Measurements from ENCODE around the gene COLQ.

Gene COLQ

GRCh38 chr3:15452961-15453360 is 68.5 kb downstream of the COLQ start:
- no CpG with 5 or more reads among the region's 5 CpGs for WGBS (ENCODE audit: extremely low coverage, insufficient coverage, insufficient read length)

GRCh38 chr3:15452156-15452555 is 69.3 kb downstream of the COLQ start:
- H3K79me2 ChIP-seq (ENCODE audit: control insufficient read depth, insufficient read depth, low read length, poor library complexity), result no peaks in the 10 kb centered on the region
- WGBS (ENCODE audit: extremely low coverage, insufficient coverage, insufficient read length), result no CpG with 5 or more reads among the region's 9 CpGs

More at GRCh38 chr3:15452961-15453360, 68.5 kb downstream of the COLQ start:
- H3K27ac ChIP-seq (ENCODE audit: low read depth, low read length), result no peak overlapping the region
- H4K91ac ChIP-seq (ENCODE audit: low read depth, low read length), result peak overlapping the region; percentile 48
- peak overlapping the region; percentile 44 for H2BK120ac ChIP-seq (ENCODE audit: insufficient read depth, low read length, poor library complexity)
- H3K23ac ChIP-seq (ENCODE audit: low read length), result no peak overlapping the region
- H3K79me2 ChIP-seq (ENCODE audit: control insufficient read depth, insufficient read depth, low read length, poor library complexity), result no peaks in the 10 kb centered on the region
- no peak overlapping the region for H3K18ac ChIP-seq (ENCODE audit: low read length)
- no peak overlapping the region for H3K14ac ChIP-seq (ENCODE audit: low read length)
- DNase-seq, result no peak
- no peak overlapping the region for H2AK5ac ChIP-seq (ENCODE audit: low read length)
- H3K4me1 ChIP-seq (ENCODE audit: control insufficient read depth in 1 of 2, insufficient read depth in 2 of 2, low read length in 2 of 2), result peaks cover 0 to 1% of the 10 kb centered on the region in 2 experiments
- no peak overlapping the region for H3K4me3 ChIP-seq (ENCODE audit: low read depth, low read length)
- no peak overlapping the region for H2BK12ac ChIP-seq (ENCODE audit: low read length)
- no peak overlapping the region for H2AFZ ChIP-seq (ENCODE audit: insufficient read depth, low read length, poor library complexity)
- H3K9me3 ChIP-seq (ENCODE audit: insufficient read depth, low read depth, low read length), result peaks cover 3% of the 10 kb centered on the region
- H3K4ac ChIP-seq (ENCODE audit: low read depth, low read length), result no peak overlapping the region
- H3K9ac ChIP-seq (ENCODE audit: low read length), result no peak overlapping the region
- H4K12ac ChIP-seq (ENCODE audit: low read depth, low read length), result no peak overlapping the region
- no peaks in the 10 kb centered on the region for H3K36me3 ChIP-seq (ENCODE audit: control insufficient read depth in 1 of 2, insufficient read depth in 2 of 2, low read length in 2 of 2)
- no peak overlapping the region for H2BK5ac ChIP-seq (ENCODE audit: low read depth, low read length, poor library complexity)
- H3K4me2 ChIP-seq (ENCODE audit: low read length), result no peak overlapping the region
- no peaks in the 10 kb centered on the region for H3K79me1 ChIP-seq (ENCODE audit: low read length)
- H3K27me3 ChIP-seq (ENCODE audit: insufficient read depth, low read length), result no peaks in the 10 kb centered on the region
- H4K8ac ChIP-seq (ENCODE audit: low read depth, low read length), result no peak overlapping the region

GRCh38 chr3:15451216-15452113 is 70.0 kb downstream of the COLQ start:
- no peaks in the 10 kb centered on the region for H3K27me3 ChIP-seq (ENCODE audit: insufficient read depth, low read length)
- H3K14ac ChIP-seq (ENCODE audit: low read length), result no peak overlapping the region
- H2AK5ac ChIP-seq (ENCODE audit: low read length), result no peak overlapping the region
- peaks cover 0 to 1% of the 10 kb centered on the region in 2 experiments for H3K4me1 ChIP-seq (ENCODE audit: control insufficient read depth in 1 of 2, insufficient read depth in 2 of 2, low read length in 2 of 2)
- peak; percentile 98 to 99 for DNase-seq
- H3K36me3 ChIP-seq (ENCODE audit: control insufficient read depth in 1 of 2, insufficient read depth in 2 of 2, low read length in 2 of 2), result no peaks in the 10 kb centered on the region
- H2BK120ac ChIP-seq (ENCODE audit: insufficient read depth, low read length, poor library complexity), result no peak overlapping the region
- H3K27ac ChIP-seq (ENCODE audit: low read depth, low read length), result no peak overlapping the region
- no peak overlapping the region for H3K4me2 ChIP-seq (ENCODE audit: low read length)
- peak overlapping the region; percentile 5 for H4K8ac ChIP-seq (ENCODE audit: low read depth, low read length)
- H3K4ac ChIP-seq (ENCODE audit: low read depth, low read length), result no peak overlapping the region
- peak overlapping the region; percentile 33 for H4K91ac ChIP-seq (ENCODE audit: low read depth, low read length)
- H2BK5ac ChIP-seq (ENCODE audit: low read depth, low read length, poor library complexity), result no peak overlapping the region
- peaks cover 3% of the 10 kb centered on the region for H3K9me3 ChIP-seq (ENCODE audit: insufficient read depth, low read depth, low read length)
- H3K4me3 ChIP-seq (ENCODE audit: low read depth, low read length), result no peak overlapping the region
- H3K79me2 ChIP-seq (ENCODE audit: control insufficient read depth, insufficient read depth, low read length, poor library complexity), result no peaks in the 10 kb centered on the region
- WGBS (ENCODE audit: extremely low coverage, insufficient coverage, insufficient read length), result no CpG with 5 or more reads among the region's 18 CpGs
- no peak overlapping the region for H3K18ac ChIP-seq (ENCODE audit: low read length)
- H3K79me1 ChIP-seq (ENCODE audit: low read length), result no peaks in the 10 kb centered on the region
- H4K12ac ChIP-seq (ENCODE audit: low read depth, low read length), result no peak overlapping the region
- H3K23ac ChIP-seq (ENCODE audit: low read length), result no peak overlapping the region
- H2BK12ac ChIP-seq (ENCODE audit: low read length), result no peak overlapping the region
- no peak overlapping the region for H2AFZ ChIP-seq (ENCODE audit: insufficient read depth, low read length, poor library complexity)
- no peak overlapping the region for H3K9ac ChIP-seq (ENCODE audit: low read length)

More at GRCh38 chr3:15452156-15452555, 69.3 kb downstream of the COLQ start:
- H2BK5ac ChIP-seq (ENCODE audit: low read depth, low read length, poor library complexity), result no peak overlapping the region
- H2BK120ac ChIP-seq (ENCODE audit: insufficient read depth, low read length, poor library complexity), result peak overlapping the region; percentile 44
- no peak overlapping the region for H3K4me2 ChIP-seq (ENCODE audit: low read length)
- H3K4me1 ChIP-seq (ENCODE audit: control insufficient read depth in 1 of 2, insufficient read depth in 2 of 2, low read length in 2 of 2), result peaks cover 0 to 1% of the 10 kb centered on the region in 2 experiments
- H3K9ac ChIP-seq (ENCODE audit: low read length), result no peak overlapping the region
- no peaks in the 10 kb centered on the region for H3K79me1 ChIP-seq (ENCODE audit: low read length)
- H4K12ac ChIP-seq (ENCODE audit: low read depth, low read length), result no peak overlapping the region
- H4K8ac ChIP-seq (ENCODE audit: low read depth, low read length), result no peak overlapping the region
- no peak overlapping the region for H2AK5ac ChIP-seq (ENCODE audit: low read length)
- H2BK12ac ChIP-seq (ENCODE audit: low read length), result no peak overlapping the region
- peak overlapping the region; percentile 48 for H4K91ac ChIP-seq (ENCODE audit: low read depth, low read length)
- H3K14ac ChIP-seq (ENCODE audit: low read length), result no peak overlapping the region
- H3K18ac ChIP-seq (ENCODE audit: low read length), result no peak overlapping the region
- no peaks in the 10 kb centered on the region for H3K36me3 ChIP-seq (ENCODE audit: control insufficient read depth in 1 of 2, insufficient read depth in 2 of 2, low read length in 2 of 2)
- H3K4ac ChIP-seq (ENCODE audit: low read depth, low read length), result no peak overlapping the region
- peaks cover 3% of the 10 kb centered on the region for H3K9me3 ChIP-seq (ENCODE audit: insufficient read depth, low read depth, low read length)
- no peak overlapping the region for H3K23ac ChIP-seq (ENCODE audit: low read length)
- no peak overlapping the region for H3K27ac ChIP-seq (ENCODE audit: low read depth, low read length)
- no peak overlapping the region for H2AFZ ChIP-seq (ENCODE audit: insufficient read depth, low read length, poor library complexity)
- no peaks in the 10 kb centered on the region for H3K27me3 ChIP-seq (ENCODE audit: insufficient read depth, low read length)
- DNase-seq, result peak; percentile 54 to 68
- no peak overlapping the region for H3K4me3 ChIP-seq (ENCODE audit: low read depth, low read length)

GRCh38 chr3:15450438-15451215 is 70.9 kb downstream of the COLQ start:
- no peak overlapping the region for H4K12ac ChIP-seq (ENCODE audit: low read depth, low read length)
- no peak overlapping the region for H3K27ac ChIP-seq (ENCODE audit: low read depth, low read length)
- no CpG with 5 or more reads among the region's 12 CpGs for WGBS (ENCODE audit: extremely low coverage, insufficient coverage, insufficient read length)

More at GRCh38 chr3:15450438-15451215, 70.9 kb downstream of the COLQ start:
- H3K27me3 ChIP-seq (ENCODE audit: insufficient read depth, low read length), result no peaks in the 10 kb centered on the region
- H3K79me1 ChIP-seq (ENCODE audit: low read length), result no peaks in the 10 kb centered on the region
- no peak overlapping the region for H3K23ac ChIP-seq (ENCODE audit: low read length)
- no peak overlapping the region for H3K9ac ChIP-seq (ENCODE audit: low read length)
- H2BK12ac ChIP-seq (ENCODE audit: low read length), result no peak overlapping the region
- peak overlapping the region; percentile 5 for H4K8ac ChIP-seq (ENCODE audit: low read depth, low read length)
- no peak overlapping the region for H3K4me2 ChIP-seq (ENCODE audit: low read length)
- peak overlapping the region; percentile 33 for H4K91ac ChIP-seq (ENCODE audit: low read depth, low read length)
- H2BK120ac ChIP-seq (ENCODE audit: insufficient read depth, low read length, poor library complexity), result no peak overlapping the region
- H3K4ac ChIP-seq (ENCODE audit: low read depth, low read length), result no peak overlapping the region
- H2AK5ac ChIP-seq (ENCODE audit: low read length), result no peak overlapping the region
- H3K18ac ChIP-seq (ENCODE audit: low read length), result no peak overlapping the region
- no peaks in the 10 kb centered on the region for H3K36me3 ChIP-seq (ENCODE audit: control insufficient read depth in 1 of 2, insufficient read depth in 2 of 2, low read length in 2 of 2)
- peaks cover 3% of the 10 kb centered on the region for H3K9me3 ChIP-seq (ENCODE audit: insufficient read depth, low read depth, low read length)
- DNase-seq, result peak; percentile 5 to 47
- H3K79me2 ChIP-seq (ENCODE audit: control insufficient read depth, insufficient read depth, low read length, poor library complexity), result no peaks in the 10 kb centered on the region
- no peak overlapping the region for H2AFZ ChIP-seq (ENCODE audit: insufficient read depth, low read length, poor library complexity)
- H3K4me3 ChIP-seq (ENCODE audit: low read depth, low read length), result no peak overlapping the region
- no peak overlapping the region for H2BK5ac ChIP-seq (ENCODE audit: low read depth, low read length, poor library complexity)
- peaks cover 0 to 1% of the 10 kb centered on the region in 2 experiments for H3K4me1 ChIP-seq (ENCODE audit: control insufficient read depth in 1 of 2, insufficient read depth in 2 of 2, low read length in 2 of 2)
- H3K14ac ChIP-seq (ENCODE audit: low read length), result peak overlapping the region; percentile 25
